Measurements from ENCODE around the gene PGS1. TPM values are rescaled to one million over a fixed set of nuclear protein-coding genes. Genes with fewer than 3 reads are reported as not detected.

PGS1 gene
- total RNA-seq, 1 donor from 2014 or later = 99.8 TPM

GRCh38 chr17:78384479-78385175 lies 6.2 kb downstream of the PGS1 start:
- intact Hi-C loops (cut with micrococcal nuclease) = no loop called here

- intact Hi-C loops (cut with micrococcal nuclease) = no loop called here
Observed at GRCh38 chr17:78387977-78388941, 9.8 kb downstream of the PGS1 start.

GRCh38 chr17:78390241-78391050 lies 12.0 kb downstream of the PGS1 start:
- intact Hi-C loops (cut with micrococcal nuclease) = no loop called here

- intact Hi-C loops (cut with micrococcal nuclease) = no loop called here
Observed at GRCh38 chr17:78391051-78391431, 12.6 kb downstream of the PGS1 start.

- intact Hi-C loops (cut with micrococcal nuclease) = no loop called here
Observed at GRCh38 chr17:78391843-78392242, 13.4 kb downstream of the PGS1 start.

DNA sequence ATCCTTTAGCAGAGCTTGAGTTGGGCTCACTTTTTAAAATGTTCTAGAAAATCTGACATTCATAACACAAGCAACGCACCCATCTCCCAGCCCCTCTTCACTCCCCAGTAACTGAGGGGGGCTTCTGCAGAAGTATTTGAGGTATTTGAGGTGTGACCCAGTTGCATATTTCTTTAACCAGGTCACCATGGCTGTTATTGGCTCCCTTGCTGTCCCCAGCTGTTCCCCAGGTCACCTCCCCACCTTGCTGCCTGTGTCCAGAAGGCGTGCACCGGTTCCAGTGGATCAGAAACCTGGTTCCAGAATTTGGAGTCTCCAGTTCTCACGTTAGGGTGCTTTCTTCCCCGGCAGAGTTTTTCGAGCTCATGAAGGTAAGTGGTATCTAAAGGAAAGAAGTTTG lies 13.8 kb downstream of the PGS1 start:
- intact Hi-C loops (cut with micrococcal nuclease) = no loop called here

- intact Hi-C loops (cut with micrococcal nuclease) = no loop called here
Observed at GRCh38 chr17:78393575-78393974, 15.1 kb downstream of the PGS1 start.

DNA sequence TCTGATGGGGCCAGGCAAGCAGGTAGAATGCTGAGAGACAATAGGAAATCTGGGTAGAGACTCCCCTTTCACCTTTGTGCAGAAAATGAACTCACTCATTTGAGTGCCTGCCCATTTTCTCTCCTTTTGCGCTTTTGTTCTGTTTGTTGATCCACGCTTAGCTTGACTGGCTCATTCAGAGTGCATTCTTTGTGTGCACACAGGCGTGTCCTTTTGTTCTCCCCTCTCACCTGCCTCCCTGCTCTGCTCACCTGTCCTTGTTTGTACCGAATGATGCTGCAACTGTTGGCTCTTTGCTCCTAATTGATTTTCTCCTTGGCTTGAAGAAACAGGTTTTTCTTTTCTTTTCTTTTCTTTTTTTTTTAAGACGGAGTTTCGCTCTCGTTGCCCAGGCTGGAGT lies 15.8 kb downstream of the PGS1 start:
- intact Hi-C loops (cut with micrococcal nuclease) = no loop called here

DNA sequence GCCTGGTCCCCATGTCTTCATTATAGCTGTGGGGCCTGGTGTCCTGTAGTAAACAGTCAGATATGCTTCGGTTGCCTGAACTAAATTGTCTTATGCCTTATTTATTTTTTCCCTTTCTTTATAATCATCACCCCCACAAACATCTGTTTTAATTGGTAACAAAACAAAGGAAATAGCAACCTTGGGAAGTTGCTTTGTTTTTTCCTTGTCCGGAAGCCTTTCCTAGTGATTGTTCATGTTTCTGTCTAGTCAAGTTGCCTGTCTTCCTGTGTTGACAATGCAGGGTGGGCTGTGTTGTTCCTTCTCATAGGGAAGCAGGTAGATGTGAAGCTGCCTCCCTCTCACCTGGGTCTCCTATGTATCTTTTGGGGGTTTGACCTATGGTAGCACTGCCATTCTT lies 16.7 kb downstream of the PGS1 start:
- intact Hi-C loops (cut with micrococcal nuclease) = no loop called here

DNA sequence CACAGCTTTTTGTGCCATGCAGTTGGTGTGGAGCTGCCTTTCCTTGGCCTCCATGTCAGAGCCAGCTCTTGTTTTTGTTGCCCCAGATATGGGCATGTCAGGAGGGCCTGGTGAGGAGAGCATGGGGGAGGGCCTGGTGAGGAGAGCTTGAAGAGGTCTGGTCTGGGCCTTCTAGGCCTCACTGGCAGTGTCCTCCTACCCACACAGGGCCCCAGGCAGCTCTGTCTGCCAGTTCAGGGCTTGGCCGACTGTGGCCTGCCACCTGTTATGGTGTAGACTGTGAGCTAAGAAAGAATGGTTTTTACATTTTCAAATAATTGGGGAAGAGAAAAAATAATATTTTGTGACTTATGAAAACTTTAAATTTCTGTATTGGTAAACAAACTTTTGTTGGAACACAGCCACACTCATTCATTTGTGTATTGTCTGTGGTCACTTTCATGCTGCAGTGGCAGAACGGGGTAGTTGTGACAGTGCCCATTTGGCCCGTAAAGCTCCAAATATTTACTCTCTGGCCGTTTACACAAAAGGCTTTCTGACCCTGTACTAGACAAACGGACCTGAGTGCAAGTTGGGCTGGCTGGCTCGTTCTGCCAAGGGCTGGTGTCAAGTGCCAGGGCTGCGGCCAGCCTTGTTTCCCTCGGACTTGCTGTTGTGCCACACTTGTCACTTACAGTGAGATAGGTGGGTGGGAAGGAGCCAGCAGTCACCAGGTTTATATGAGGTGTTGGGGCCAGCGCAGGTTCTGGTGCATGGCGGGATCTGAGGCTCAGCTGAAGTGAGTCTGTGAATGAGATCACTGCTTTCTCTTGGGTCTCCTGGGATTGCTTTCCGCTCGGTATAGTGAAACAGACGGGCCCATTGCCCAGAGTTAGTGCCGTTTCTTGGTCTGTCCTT lies 18.2 kb downstream of the PGS1 start:
- intact Hi-C loops (cut with micrococcal nuclease) = no loop called here

- intact Hi-C loops (cut with micrococcal nuclease) = no loop called here
Observed at GRCh38 chr17:78397681-78398101, 19.2 kb downstream of the PGS1 start.

GRCh38 chr17:78398390-78398789 lies 19.9 kb downstream of the PGS1 start:
- intact Hi-C loops (cut with micrococcal nuclease) = no loop called here

GRCh38 chr17:78399028-78399692 lies 20.7 kb downstream of the PGS1 start:
- intact Hi-C loops (cut with micrococcal nuclease) = no loop called here

GRCh38 chr17:78399693-78400144 lies 21.3 kb downstream of the PGS1 start:
- intact Hi-C loops (cut with micrococcal nuclease) = no loop called here

DNA sequence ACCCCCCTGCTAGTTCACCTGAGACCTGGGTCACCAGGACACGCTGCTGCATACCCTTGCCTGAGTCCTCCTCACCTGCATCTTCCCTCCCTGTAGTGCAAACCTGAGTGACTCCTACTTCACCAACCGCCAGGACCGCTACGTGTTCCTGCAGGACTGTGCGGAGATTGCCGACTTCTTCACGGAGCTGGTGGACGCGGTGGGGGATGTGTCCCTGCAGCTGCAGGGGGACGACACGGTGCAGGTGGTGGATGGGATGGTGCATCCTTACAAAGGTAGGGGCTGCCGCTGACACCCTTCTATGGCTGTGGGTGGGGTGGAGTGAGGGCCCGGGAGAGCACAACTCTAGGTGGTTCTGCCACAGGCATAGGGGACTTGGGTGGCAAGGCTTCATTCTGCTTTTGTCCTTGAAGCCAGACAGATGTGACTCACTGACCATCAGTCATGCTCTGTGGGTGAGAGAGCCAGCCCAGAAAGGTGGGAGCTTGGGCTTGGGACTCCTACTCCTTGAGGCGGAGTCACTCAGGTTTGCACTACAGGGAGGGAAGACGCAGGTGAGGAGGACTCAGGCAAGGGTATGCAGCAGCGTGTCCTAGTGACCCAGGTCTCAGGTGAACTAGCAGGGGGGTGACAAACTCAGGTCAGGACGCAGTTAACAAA lies 22.3 kb downstream of the PGS1 start:
- intact Hi-C loops (cut with micrococcal nuclease) = no loop called here

DNA sequence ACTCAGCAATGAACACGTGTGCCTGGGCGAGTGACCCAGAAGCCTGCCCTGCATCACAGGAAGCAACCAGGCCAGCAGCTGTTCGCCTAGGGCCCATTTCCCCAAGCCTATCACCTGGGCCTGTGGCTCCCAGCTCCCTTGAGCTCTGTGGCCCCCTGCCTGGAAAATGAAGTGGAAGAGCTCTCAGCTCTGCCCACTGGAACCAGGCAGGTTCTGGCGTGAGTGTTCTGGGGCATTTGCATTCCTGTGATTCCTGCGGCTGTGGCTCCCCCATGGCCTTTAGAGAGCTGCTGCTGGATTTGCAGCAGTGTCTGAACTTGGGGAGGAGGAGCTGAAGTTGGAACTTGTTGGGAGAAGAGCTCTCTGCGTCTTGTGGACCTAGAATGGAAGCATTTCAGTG lies 22.8 kb downstream of the PGS1 start:
- intact Hi-C loops (cut with micrococcal nuclease) = no loop called here

DNA sequence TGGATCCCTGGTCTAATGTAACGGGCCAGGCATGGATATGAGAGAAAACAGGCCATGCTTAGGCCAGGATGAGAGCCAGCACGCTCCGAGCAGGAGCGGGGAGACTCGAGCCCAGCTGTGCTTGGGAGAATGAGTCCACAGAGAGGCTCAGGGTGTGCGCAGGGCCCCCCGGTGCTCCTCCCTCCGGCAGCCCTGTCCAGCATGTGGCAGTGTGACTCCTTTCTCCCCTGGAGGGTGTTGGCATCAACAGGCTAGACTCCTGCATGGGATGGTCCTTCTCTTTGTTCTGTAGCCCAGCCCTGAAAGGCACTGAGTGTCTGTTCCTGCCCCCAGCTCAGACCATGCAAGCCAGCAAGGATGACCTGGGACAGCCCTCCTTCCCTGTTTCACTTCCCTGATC lies 23.4 kb downstream of the PGS1 start:
- intact Hi-C loops (cut with micrococcal nuclease) = no loop called here

DNA sequence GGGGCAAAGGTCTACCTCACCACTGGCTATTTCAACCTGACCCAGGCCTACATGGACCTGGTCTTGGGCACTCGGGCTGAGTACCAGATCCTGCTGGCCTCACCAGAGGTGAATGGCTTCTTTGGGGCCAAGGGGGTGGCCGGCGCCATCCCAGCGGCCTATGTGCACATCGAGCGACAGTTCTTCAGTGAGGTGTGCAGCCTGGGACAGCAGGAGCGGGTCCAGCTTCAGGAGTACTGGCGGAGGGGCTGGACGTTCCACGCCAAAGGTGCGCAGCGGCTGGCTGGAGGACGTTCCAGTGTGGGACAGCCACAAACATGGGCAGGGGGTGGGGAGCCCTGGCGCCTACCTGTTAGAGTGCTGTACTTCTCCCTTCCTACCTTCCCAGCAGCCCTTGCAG lies 25.4 kb downstream of the PGS1 start:
- intact Hi-C loops (cut with micrococcal nuclease) = no loop called here

- intact Hi-C loops (cut with micrococcal nuclease) = no loop called here
Observed at GRCh38 chr17:78406396-78406795, 27.9 kb downstream of the PGS1 start.

GRCh38 chr17:78406920-78407319 lies 28.5 kb downstream of the PGS1 start:
- intact Hi-C loops (cut with micrococcal nuclease) = no loop called here
